GM23338 (cell line): ENCODE measurements around the gene SKP1. TPM values are rescaled to one million over a fixed set of nuclear protein-coding genes. Genes with fewer than 3 reads are reported as not detected.

Experiments
- ATAC-seq: fragments of 200-7000 bp; cut with Tn5 transposase; 3 replicates; pipeline ENCODE4 v1.9.1; 2020
- DNase-seq: peaks from one replicate; pipeline ENCODE4 v3.0.0-alpha.2; 2015; ENCODE audit warnings: low spot score
- H2AFZ ChIP-seq: fragments of 200-600 bp; sonication (generic); 2 replicates; pipeline ENCODE4 v1.8.0; 2016; ENCODE audit warnings: antibody characterized with exemption, mild to moderate bottlenecking, moderate library complexity
- H3F3A ChIP-seq: fragments of 200-600 bp; sonication (generic); replicated peaks from 2 replicates; pipeline ENCODE4 v1.8.0; 2017; ENCODE audit warnings: antibody characterized with exemption, mixed run types, low read depth
- H3K27ac ChIP-seq: fragments of 200-600 bp; sonication (generic); 2 replicates; pipeline ENCODE4 v1.6.1; 2016; ENCODE audit warnings: low read depth
- H3K27me3 ChIP-seq: fragments of 200-600 bp; sonication (generic); 2 replicates; pipeline ENCODE4 v1.8.0; 2016; ENCODE audit warnings: mild to moderate bottlenecking, mixed run types, moderate library complexity; ENCODE audit not compliant: insufficient read depth
- H3K36me3 ChIP-seq: fragments of 200-600 bp; sonication (generic); 2 replicates; pipeline ENCODE4 v1.8.0; 2016; ENCODE audit warnings: mild to moderate bottlenecking; ENCODE audit not compliant: insufficient read depth
- H3K4me1 ChIP-seq: fragments of 200-600 bp; sonication (generic); 2 replicates; pipeline ENCODE4 v1.8.0; 2016; ENCODE audit warnings: mild to moderate bottlenecking, moderate library complexity; ENCODE audit not compliant: insufficient read depth
- H3K4me2 ChIP-seq: fragments of 200-600 bp; sonication (generic); 2 replicates; pipeline ENCODE4 v1.7.1; 2017; ENCODE audit warnings: mixed run types
- H3K4me3 ChIP-seq: fragments of 200-600 bp; sonication (generic); 2 replicates; pipeline ENCODE4 v1.6.1; 2016; ENCODE audit warnings: mixed run types
- H3K79me2 ChIP-seq: fragments of 200-600 bp; sonication (generic); replicated peaks from 2 replicates; pipeline ENCODE4 v1.8.0; 2017; ENCODE audit warnings: mild to moderate bottlenecking; ENCODE audit not compliant: insufficient read depth
- H3K9me2 ChIP-seq: fragments of 200-600 bp; sonication (generic); 2 replicates; pipeline ENCODE4 v1.8.0; 2017; ENCODE audit not compliant: insufficient read depth
- H4K20me1 ChIP-seq: fragments of 200-600 bp; sonication (generic); replicated peaks from 2 replicates; pipeline ENCODE4 v1.8.0; 2017; ENCODE audit warnings: mild to moderate bottlenecking; ENCODE audit not compliant: insufficient read depth
- H3K27ac Mint-ChIP-seq: 2 replicates; pipeline ENCODE4 v1.8.0; 2020; ENCODE audit warnings: inconsistent platforms, mild to moderate bottlenecking, moderate library complexity, mixed read lengths
- H3K27me3 Mint-ChIP-seq: 3 replicates; pipeline ENCODE4 v1.8.0; 2022; ENCODE audit warnings: low read depth, mild to moderate bottlenecking, moderate library complexity, mixed read lengths, inconsistent platforms; ENCODE audit not compliant: insufficient read depth, poor library complexity
- H3K36me3 Mint-ChIP-seq: 3 replicates; pipeline ENCODE4 v1.8.0; 2021; ENCODE audit warnings: low read depth, mild to moderate bottlenecking, inconsistent platforms, moderate library complexity, mixed read lengths
- H3K4me1 Mint-ChIP-seq: 3 replicates; pipeline ENCODE4 v1.8.0; 2020; ENCODE audit warnings: mild to moderate bottlenecking, inconsistent platforms, mixed read lengths
- H3K4me3 Mint-ChIP-seq: 3 replicates; pipeline ENCODE4 v1.8.0; 2021; ENCODE audit warnings: moderate library complexity, mild to moderate bottlenecking, inconsistent platforms, mixed read lengths
- H3K9me3 Mint-ChIP-seq: 3 replicates; pipeline ENCODE4 v1.8.0; 2020; ENCODE audit warnings: moderate library complexity, mild to moderate bottlenecking, inconsistent platforms, mixed read lengths
- CTCF ChIP-seq, 2 experiments: fragments of 200-600 bp in 1 of 2; sonication (generic) in 1 of 2; conservative IDR thresholded peaks; 2 replicates each; pipeline versions ENCODE4 v1.5.1 to v1.6.1; 2016 to 2017; ENCODE audit warnings: antibody characterized with exemption in 2 of 2, low read depth in 2 of 2, mild to moderate bottlenecking in 2 of 2, moderate library complexity in 1 of 2
- EZH2 ChIP-seq: fragments of 200-600 bp; sonication (generic); IDR thresholded peaks from one replicate; pipeline ENCODE4 v1.8.0; 2017; ENCODE audit warnings: antibody characterized with exemption, mild to moderate bottlenecking, low read depth; ENCODE audit not compliant: unreplicated experiment
- JUNB ChIP-seq: IDR thresholded peaks from one replicate; pipeline ENCODE4 v1.6.1; 2016; ENCODE audit warnings: antibody characterized with exemption; ENCODE audit not compliant: unreplicated experiment
- NANOG ChIP-seq: IDR thresholded peaks from 2 replicates; pipeline ENCODE4 v1.6.1; 2016; ENCODE audit warnings: antibody characterized with exemption, borderline replicate concordance
- REST ChIP-seq: IDR thresholded peaks from one replicate; pipeline ENCODE4 v1.6.1; 2018; ENCODE audit warnings: antibody characterized with exemption; ENCODE audit not compliant: unreplicated experiment
- STAT1 ChIP-seq: IDR thresholded peaks from one replicate; pipeline ENCODE4 v1.6.1; 2016; ENCODE audit warnings: antibody characterized with exemption; ENCODE audit not compliant: unreplicated experiment
- ZNF114 ChIP-seq: fragments of 250-450 bp; sonication (Bioruptor Pico); IDR thresholded peaks from 2 replicates; pipeline ENCODE4 v1.5.0; 2020; ENCODE audit warnings: mild to moderate bottlenecking, moderate library complexity
- ZNF331 ChIP-seq: fragments of 250-450 bp; sonication (Bioruptor Pico); IDR thresholded peaks from 2 replicates; pipeline ENCODE4 v1.5.0; 2020; ENCODE audit warnings: low read depth, mild to moderate bottlenecking, moderate library complexity
- polyA plus RNA-seq: library from polyadenylated mRNA; unstranded; fragments of >200 nt; fragmentation: Nextera tagmentation; extraction: Ambion mirVana; gene quantifications from 2 replicates; pipeline ENCODE4 v1.2.1, GENCODE V29; 2016
- total RNA-seq: library from RNA; depleted of rRNA; stranded (reverse); fragments of >200 nt; shearing (Covaris generic); gene quantifications from 2 replicates; pipeline ENCODE4 v1.2.3, GENCODE V29; 2014
- TF ChIP-seq, protein P1 (sequence below): IDR thresholded peaks from 2 replicates; pipeline ENCODE4 v1.6.1; 2016; ENCODE audit warnings: antibody characterized with exemption

SKP1 gene
- total and polyA plus RNA-seq, 2 experiments from 2014 or later: 244 to 440 TPM

GRCh38 chr5:134143944-134144941, 32.5 kb downstream of the SKP1 start:
- H3K9me2 ChIP-seq: no peaks in the 10 kb centered on the region
- H3K4me3 Mint-ChIP-seq: no peak overlapping the region
- H4K20me1 ChIP-seq: peaks cover 42% of the 10 kb centered on the region
- no peak overlapping the region for H3K27ac ChIP-seq
- peaks cover 4% of the 10 kb centered on the region for H3K4me1 Mint-ChIP-seq
- peaks cover 9% of the 10 kb centered on the region for H3K27me3 Mint-ChIP-seq
- peaks cover 8% of the 10 kb centered on the region; the same call in 1 of the 2 replicates for H3F3A ChIP-seq
- no peak for TF ChIP-seq REST
- TF ChIP-seq CTCF (conservative IDR thresholded peaks at IDR 0.05; ENCODE audit: low read depth in 2 of 2): no peak
- TF ChIP-seq ZNF331 (CRISPR knock-in tag): no peak
- no peak for TF ChIP-seq NANOG
- no peak for TF ChIP-seq ZNF114 (CRISPR knock-in tag)
- no peak for TF ChIP-seq JUNB
- TF ChIP-seq EZH2: no peak
- DNase-seq (no peak), ATAC-seq (no peak)
- H2AFZ ChIP-seq: no peak overlapping the region
- no peaks in the 10 kb centered on the region for H3K27me3 ChIP-seq
- H3K79me2 ChIP-seq: peaks cover 8% of the 10 kb centered on the region
- no peak overlapping the region for H3K4me3 ChIP-seq
- peaks cover 27% of the 10 kb centered on the region for H3K36me3 Mint-ChIP-seq
- H3K27ac Mint-ChIP-seq: no peak overlapping the region
- peaks cover 6% of the 10 kb centered on the region; the same call in 1 of the 2 replicates for H3K4me1 ChIP-seq
- H3K4me2 ChIP-seq: no peak overlapping the region
- H3K36me3 ChIP-seq: peaks cover 6% of the 10 kb centered on the region; the same call in 1 of the 2 replicates
- H3K9me3 Mint-ChIP-seq: no peaks in the 10 kb centered on the region

DNA sequence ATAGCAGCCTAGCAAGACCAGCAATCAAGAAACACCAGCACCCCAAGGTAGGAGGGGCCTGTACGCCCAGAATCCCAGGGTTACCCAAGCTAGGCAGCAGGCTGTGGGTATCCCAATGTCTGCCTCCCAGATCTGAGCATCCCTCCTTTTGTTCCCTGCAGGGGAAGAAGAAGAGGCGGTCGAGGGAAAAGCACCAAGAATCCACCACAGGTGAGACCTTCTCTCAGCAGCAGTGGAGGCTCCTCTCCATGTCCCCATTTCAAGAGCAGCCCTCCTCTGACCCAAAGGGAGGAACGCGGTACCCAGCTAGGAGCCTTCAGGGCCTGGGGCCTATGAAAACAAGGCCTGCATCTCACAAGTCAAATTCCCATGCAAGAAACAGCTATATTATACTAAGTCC, 33.3 kb downstream of the SKP1 start:
- Mint-ChIP-seq H3K27ac (no peak overlapping the region), H3K36me3 (peaks cover 25% of the 10 kb centered on the region), H3K9me3 (no peaks in the 10 kb centered on the region), H3K4me1 (peaks cover 4% of the 10 kb centered on the region), H3K27me3 (peaks cover 9% of the 10 kb centered on the region), H3K4me3 (no peak overlapping the region)
- TF ChIP-seq, protein P1, sequence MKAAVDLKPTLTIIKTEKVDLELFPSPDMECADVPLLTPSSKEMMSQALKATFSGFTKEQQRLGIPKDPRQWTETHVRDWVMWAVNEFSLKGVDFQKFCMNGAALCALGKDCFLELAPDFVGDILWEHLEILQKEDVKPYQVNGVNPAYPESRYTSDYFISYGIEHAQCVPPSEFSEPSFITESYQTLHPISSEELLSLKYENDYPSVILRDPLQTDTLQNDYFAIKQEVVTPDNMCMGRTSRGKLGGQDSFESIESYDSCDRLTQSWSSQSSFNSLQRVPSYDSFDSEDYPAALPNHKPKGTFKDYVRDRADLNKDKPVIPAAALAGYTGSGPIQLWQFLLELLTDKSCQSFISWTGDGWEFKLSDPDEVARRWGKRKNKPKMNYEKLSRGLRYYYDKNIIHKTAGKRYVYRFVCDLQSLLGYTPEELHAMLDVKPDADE: no peak
- TF ChIP-seq NANOG: no peak
- no peak for TF ChIP-seq STAT1
- Histone ChIP-seq H3K27ac (no peak overlapping the region), H3K27me3 (no peaks in the 10 kb centered on the region), H4K20me1 (peaks cover 38% of the 10 kb centered on the region), H3K36me3 (peaks cover 6% of the 10 kb centered on the region; the same call in 1 of the 2 replicates), H2AFZ (no peak overlapping the region), H3K4me3 (no peak overlapping the region), H3K4me1 (peaks cover 6% of the 10 kb centered on the region; the same call in 1 of the 2 replicates), H3K9me2 (no peaks in the 10 kb centered on the region), H3K79me2 (peaks cover 8% of the 10 kb centered on the region), H3K4me2 (no peak overlapping the region), H3F3A (peaks cover 8% of the 10 kb centered on the region; the same call in 1 of the 2 replicates)
- DNase-seq (no peak), ATAC-seq (no peak)
